NOMO-1 treated with DMSO at 0.1 percent for 48 hours (cell line): ENCODE measurements around the gene SIMC1.
"Not testable (repeated sequence)": the region's sequence is repeated elsewhere in the genome, so short reads cannot be mapped to it uniquely, and the experiment has no call there.

Experiments
- DNase-seq: peaks from one replicate; lab custom pipeline; 2025; ENCODE audit not compliant: unreplicated experiment; lab: John Stamatoyannopoulos, UW

The SIMC1 gene

DNA sequence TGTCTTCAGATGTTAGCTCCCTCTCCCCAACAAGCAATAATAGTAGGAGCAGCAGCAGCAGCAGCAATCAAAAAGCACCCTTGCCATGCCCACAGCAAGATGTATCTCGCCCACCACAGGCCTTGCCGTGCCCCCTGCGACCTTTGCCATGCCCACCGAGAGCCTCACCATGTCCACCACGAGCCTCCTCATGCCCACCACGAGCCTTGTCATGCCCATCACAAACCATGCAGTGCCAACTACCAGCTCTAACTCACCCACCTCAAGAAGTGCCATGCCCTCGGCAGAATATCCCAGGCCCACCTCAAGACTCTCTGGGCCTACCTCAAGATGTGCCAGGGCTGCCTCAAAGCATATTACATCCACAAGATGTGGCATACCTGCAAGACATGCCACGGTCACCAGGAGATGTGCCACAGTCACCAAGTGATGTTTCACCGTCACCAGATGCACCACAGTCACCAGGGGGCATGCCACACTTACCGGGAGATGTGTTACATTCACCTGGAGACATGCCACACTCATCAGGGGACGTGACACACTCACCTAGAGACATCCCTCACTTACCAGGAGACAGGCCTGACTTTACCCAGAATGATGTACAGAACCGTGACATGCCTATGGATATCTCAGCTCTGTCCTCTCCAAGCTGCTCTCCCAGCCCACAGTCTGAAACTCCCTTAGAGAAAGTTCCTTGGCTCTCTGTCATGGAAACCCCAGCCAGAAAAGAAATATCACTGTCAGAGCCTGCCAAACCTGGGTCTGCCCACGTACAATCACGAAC is 52.0 kb downstream of the SIMC1 start:
- not testable (repeated sequence) for DNase-seq

GRCh38 chr5:176305356-176305755 is 67.1 kb downstream of the SIMC1 start:
- DNase-seq = not testable (repeated sequence)

- DNase-seq = no peak
Observed at GRCh38 chr5:176317534-176318374, 79.5 kb downstream of the SIMC1 start.

DNA sequence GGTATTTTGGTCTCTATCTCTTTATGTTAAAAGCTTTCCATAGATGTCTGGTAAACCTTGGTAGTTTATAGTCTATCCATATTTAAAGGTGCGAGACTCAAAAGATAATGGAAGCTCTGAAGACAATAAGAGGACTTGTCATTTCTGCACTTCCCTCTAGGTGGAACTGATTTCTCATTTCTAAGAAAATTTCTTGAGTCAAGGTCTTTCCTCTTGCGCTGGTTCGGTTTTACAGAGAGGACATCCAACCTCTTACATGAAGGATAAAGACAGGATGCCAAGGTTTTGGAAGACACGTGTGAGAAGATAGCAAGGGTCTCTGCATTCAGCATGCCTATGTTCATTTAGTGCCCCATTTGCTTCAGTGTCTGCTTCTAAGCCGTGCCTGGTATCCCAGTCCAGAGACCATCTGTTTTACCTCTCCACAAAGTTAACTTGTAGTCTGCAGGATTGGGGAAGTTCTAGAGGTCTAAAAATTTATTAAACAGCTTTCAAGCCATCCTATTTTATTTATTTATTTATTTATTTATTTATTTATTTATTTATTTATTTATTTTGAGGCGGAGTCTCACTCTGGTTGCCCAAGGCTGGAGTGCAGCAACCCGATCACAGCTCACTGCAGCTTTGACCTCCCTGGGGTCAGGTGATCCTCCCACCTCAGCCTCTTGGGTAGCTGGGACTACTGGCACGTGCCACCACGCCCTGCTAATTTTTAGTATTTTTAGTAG is 81.8 kb downstream of the SIMC1 start:
- no peak for DNase-seq

DNA sequence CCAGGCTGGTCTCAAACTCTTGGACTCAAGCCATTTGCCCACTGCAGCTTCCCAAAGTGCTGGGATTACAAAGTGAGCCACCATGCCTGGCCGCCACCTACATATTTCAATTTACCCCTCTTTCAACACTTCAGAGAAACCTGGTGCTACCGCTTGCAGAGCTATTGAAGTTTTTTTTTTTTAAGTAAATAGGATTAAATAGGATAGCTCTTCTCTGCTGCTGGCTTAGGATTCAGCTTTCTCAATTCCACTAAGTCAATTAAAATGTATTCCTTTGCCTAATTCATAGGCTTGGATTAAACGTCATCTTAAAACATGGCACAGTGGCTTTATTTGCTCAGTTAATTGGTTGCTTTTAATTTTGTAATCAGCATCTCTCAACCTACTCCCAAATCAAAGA is 82.4 kb downstream of the SIMC1 start:
- DNase-seq = no peak

- DNase-seq = no peak
Observed at GRCh38 chr5:176334031-176334770, 96.0 kb downstream of the SIMC1 start.

DNA sequence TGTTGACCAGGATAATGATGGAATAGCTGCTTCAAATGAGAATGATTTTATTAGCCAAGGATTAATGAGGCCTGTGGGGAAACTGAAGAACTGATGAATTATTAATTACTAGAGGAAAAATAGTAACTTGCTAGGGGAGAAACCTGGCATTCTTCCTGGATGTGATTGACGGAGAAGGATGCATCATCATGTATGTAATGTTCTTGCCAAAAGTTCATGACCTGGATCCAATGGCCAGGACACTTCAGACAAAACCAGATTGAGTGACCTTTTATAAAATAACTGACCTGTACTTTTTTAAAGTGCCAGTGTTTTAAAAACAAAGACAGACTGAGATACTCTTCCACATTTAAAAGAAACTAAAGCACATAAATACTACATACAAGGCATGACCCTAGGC is 99.7 kb downstream of the SIMC1 start:
- no peak for DNase-seq

DNA sequence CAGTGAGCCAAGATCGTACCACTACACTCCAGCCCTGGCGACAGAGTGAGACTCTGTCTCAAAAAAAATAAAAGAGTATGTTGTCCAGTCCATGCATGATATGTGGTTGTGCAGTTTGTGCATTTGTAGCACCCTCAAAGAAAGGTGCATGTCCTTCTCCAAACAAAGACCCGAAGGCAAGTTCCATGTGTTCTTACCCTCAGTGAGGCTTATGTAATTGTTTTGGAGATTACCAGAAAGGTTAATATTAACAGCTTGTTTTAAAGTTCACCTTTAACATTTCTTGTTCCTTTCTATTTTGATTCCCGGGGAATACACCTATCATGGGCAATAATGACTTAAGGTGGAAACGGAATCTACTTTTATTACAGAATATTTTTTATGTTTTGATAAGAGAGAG is 101.1 kb downstream of the SIMC1 start:
- no peak for DNase-seq

GRCh38 chr5:176341325-176342157 is 103.3 kb downstream of the SIMC1 start:
- DNase-seq = no peak

DNA sequence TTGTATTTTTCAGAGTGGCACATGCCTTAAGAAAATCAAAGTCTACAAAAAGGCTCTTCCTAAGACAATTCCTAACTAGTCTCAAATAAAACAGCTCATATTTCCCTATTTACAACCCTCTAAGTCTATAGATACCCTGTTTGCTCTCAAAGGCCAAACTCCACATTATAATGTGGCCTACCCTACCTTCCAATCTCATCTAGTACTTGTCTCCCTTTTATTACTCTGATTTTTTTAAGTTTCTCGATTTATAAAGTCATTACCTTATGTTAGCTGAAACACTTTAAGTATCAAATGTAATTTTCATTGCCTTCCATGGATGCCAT is 103.9 kb downstream of the SIMC1 start:
- no peak for DNase-seq

DNA sequence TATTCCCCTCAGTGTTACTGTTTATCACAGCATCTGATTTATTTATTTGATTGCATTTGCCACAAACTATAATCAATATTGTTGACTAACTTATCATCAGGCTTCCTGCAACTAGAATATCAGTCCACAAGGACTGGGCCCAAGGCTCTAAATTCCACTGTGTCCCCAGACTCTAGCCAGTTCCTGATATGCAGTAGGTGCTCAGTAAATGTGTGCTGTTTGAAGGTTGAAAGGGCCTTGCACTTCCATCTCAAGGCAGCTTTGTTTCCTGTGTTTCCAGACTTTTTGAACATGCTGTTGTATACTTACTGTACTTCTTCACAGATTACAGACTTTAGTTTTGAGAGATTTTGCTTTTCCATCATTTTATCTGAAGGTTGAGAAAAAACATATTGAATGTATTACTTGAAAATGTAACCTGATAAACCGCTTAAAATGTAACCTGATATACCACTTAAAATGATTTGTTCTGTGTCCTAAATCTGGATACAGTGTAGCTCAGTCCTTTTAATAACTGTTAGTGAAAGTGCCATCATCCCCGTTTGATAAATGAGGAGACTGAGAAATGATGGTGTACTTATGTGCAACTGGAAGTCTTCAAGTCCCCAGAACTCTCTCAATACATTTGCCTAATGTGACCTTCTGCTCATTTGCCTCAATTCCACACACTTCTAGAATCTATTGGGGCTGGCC is 104.7 kb downstream of the SIMC1 start:
- no peak for DNase-seq

- no peak for DNase-seq
Observed at GRCh38 chr5:176350416-176350815, 112.2 kb downstream of the SIMC1 start.

GRCh38 chr5:176352116-176352878 is 114.1 kb downstream of the SIMC1 start:
- DNase-seq = no peak

GRCh38 chr5:176353533-176353932 is 115.3 kb downstream of the SIMC1 start:
- DNase-seq = no peak

- no peak for DNase-seq
Observed at GRCh38 chr5:176355400-176356178, 117.4 kb downstream of the SIMC1 start.

- no peak for DNase-seq
Observed at GRCh38 chr5:176356179-176356566, 117.9 kb downstream of the SIMC1 start.

DNA sequence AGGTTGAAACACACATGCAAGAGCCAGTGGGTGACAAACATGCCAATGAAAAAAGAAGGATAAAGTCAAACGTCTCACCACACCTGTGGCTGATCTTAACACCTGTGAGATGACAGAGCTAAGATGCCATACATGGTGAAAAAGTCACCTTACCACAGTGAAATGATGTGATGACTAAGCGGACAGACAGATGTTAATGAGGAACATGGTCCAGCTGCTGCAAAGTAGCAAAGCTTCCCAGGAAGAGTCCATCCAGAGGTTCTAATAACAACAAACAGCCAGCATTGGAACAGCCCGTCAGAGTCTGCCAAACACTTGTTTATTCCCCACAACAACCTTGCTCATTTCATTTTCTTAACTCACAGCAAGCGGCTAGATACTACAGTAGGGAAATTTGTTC is 121.4 kb downstream of the SIMC1 start:
- DNase-seq = no peak

- no peak for DNase-seq
Observed at GRCh38 chr5:176360894-176361436, 122.7 kb downstream of the SIMC1 start.
